NCI-H510A (cell line): ENCODE results near the gene POLE.

Experiments
- DNase-seq: peaks from one replicate; lab custom pipeline; 2025; lab: John Stamatoyannopoulos, UW

The POLE gene

DNA sequence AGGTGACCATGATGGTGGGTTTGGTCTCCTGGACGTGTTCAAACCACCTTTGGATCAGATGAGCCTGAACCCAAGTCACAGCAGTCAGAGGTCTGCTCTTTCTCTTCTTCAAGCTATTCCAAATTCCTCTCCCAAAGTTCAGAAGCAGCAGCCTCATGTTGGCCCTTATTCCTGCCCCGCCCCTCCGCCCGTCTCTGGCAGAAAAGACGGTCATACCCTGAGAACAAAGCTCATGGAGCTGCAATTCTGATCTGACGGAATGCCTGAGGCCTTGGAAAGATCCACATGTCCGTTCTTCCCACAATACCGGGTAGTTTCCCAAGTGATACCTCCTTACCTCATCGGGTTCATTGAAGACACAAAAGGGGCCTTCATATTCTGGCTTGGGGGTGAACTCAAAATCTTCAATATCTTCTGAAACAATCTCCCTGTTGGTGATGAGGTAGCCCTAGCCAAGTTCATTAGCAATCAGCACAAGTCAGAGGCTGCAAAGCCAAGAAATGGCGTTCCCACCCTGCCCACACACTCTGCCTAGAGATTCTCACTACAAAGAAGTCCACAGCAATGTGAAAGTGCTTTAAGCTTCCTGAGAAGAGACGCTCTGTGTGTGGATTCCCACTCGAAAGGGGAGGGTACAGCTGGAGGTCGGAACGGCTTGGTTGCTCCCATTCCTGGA lies 11.2 kb downstream of the POLE start:
- no peak for DNase-seq

DNA sequence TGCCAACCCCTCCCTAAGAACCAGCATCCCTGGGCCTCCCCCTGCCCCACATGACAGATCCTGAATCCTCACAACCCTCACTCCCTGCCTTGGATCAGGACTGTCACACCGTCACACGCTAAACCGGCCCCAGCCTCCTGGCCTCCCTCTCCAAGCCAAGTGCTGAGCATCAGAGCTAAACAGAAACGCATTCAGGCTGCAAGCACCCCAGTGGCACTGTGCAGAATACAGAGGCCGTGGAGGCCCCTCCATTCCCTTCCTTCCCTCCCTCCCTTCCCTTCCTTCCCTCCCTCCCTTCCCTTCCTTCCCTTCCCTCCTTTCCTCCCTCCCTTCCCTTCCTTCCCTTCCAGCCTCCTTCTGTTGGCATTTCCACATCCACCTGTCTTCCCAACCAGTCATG lies 12.6 kb downstream of the POLE start:
- no peak for DNase-seq

GRCh38 chr12:132673288-132674179 lies 13.6 kb downstream of the POLE start:
- DNase-seq = no peak

- DNase-seq = no peak
Measured at GRCh38 chr12:132672678-132673077, 14.5 kb downstream of the POLE start.

DNA sequence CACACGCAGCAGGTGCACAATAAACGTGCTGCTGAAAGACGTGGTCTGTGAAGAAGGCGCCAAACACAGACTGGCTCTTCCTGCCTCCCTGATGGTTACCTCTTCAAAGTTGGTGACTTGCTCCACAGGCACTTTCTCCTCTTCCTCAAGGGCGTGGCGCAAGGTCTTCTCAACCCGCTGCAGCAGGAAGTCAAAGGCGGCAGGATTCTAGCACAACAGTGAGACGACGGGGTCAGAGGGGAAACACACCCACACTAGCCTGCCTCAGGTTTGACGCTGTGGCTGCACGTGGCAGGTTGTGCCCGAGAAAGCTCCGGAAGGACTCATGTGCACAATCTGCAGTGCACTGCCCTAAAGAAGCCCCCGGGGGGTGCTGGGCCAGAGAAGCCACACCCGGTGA lies 15.0 kb downstream of the POLE start:
- no peak for DNase-seq

- DNase-seq = no peak
Measured at GRCh38 chr12:132669166-132669879, 17.8 kb downstream of the POLE start.

- no peak for DNase-seq
Measured at GRCh38 chr12:132668191-132669088, 18.7 kb downstream of the POLE start.

DNA sequence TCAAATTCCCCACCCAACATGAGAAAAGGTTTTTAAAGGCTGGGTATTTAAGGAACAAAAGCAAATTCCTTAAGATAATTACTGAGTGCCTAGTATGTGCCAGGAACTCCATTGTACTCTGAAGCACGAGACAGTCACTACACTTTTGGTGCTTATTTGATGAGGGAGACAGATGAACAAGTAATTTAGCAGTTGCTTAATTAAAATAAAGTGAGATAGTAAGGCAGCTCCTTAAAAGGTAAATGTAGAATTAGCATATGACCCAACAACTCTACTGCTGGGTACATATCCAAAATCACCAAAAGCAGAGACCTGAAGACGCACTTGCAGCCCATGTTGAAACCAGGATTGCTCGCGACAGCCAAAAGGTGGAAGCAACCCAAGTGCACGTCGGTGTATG lies 21.3 kb downstream of the POLE start:
- DNase-seq = no peak

GRCh38 chr12:132665149-132665491 lies 22.0 kb downstream of the POLE start:
- DNase-seq = no peak

DNA sequence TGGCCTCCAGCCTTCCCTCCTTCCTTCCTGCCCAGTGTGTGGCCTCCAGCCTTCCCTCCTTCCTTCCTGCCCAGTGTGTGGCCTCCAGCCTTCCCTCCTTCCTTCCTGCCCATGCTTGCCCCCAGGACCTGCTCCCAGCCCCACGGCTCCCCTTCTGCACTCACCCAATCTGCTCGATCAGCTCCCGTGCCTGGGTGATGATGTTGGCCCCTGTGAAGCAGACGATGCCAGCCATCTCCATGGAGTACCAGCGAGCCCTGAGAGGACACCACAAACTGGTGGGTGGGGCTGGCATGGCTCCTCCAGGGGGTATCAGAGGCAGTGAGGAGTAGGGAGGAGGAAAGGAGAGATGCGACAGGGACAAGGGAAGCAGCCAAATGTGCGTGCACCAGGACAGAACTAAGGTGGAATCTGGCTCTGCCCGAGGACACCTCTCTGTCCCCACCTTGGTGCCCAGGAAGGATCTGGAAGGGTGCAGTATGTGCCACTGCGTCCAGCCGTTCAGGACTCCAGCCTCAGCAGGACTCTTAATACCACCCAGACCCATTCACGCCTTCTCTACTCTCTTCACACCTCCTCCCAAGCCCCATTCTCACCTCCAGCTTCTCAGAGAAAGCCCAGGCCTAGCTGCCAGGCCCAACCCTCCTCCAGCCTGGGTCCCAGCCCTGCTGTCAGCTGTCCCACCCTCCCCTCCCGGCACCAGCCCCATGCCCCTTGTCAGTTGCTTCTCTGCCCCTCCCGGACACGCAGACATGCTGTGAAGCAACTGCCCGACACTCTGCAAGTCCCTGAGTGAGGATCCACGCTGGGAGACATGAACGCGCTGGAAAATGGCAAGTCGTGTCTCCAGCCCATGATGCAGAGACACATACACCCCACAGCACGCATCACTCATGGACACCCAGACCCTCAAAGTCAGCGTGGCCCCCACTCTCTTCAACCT lies 22.7 kb downstream of the POLE start:
- DNase-seq = no peak

DNA sequence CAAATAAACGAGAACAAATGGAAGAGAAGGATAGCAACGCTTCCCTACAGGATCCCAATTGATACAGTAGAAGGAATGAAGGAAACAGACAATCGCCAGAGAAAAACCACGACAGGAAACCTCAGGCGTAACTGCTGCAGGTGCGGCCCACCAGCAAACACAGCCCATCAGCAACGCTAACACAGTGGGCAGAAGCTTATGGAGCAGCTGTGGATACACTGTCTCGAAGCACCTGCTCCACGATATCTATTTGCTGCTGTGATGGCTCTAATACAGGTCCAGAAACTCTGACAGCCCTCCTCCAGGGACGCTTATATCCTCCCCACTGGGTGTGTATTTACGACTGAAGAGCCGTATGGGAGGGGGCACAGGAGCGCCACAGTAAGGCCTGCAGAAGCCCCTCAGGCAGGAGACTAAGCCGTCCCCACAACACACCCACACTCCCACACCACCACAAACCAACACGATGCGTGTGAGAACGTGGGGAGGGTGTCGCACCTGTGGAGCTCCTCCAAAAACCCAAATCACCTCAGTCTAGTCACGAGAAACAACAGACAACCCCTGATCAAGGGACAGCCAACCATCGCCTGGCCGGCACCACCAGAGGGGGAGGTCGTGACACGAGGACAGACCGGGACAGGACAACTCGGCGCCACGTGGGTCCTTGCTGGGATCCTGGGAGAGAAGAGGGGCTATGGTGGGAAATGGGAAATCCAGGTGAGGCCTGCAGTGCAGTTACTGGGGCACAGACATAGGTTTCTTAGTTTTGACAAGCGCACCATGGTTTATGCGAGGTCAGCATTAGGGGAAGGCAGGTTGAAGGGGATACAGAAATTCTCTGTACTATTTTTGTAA lies 24.0 kb downstream of the POLE start:
- DNase-seq = no peak

DNA sequence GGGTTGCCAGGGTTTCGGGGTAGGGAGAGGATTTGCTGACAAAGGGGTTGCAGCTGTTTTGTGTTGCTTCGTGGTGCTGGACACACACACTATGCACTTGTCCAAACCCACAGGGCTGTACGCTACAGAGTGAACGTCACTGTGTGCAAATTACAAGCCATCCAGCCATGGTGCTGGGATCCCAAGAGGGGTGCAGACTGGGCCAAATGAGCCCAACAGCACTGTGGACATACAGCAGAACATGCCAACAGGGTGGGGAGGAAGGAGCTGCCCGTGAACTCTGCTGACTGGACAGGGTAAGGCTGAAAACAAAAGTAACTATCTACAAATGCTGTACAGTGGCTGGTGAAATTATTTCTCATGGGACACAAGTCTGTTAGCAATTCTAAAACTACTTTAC lies 25.2 kb downstream of the POLE start:
- no peak for DNase-seq

DNA sequence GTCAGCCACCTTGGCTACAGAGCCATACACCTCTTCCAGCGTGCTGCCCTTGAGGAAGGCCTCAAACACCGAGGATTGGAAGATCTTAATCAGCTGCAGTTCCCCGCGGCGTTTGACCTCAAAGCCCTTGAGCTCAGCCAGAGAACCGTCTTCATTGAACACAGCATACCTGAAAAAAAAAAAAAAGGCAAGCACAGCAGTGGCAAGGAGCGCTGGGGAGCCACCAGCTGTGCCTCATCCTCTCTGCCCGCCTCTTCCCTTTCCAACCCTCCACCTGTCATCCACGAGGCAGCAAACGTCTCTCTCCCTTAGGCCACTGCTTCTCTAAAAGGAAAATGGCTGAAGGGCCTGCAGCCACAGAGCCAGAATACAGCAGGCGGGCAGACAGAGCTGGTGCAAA lies 26.1 kb downstream of the POLE start:
- no peak for DNase-seq

- DNase-seq = no peak
Measured at GRCh38 chr12:132660052-132660451, 27.1 kb downstream of the POLE start.

DNA sequence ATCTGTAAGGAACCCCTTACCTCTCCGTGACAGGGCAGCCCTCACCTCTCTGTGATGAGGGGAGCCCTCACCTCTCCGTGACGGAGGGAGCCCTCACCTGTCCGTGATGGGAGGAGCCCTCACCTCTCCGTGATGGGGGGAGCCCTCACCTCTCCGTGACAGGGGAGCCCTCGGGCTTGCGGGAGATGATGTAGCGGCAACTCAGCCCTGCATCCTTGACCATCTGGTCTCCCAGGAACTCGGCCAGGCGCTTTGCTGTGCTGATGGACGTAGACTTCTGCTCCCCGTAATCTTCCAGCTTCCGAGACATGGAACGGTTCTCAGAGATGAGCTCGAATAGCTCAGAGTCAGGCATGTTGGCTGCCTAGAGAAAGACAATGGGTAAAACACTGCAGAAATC lies 28.0 kb downstream of the POLE start:
- no peak for DNase-seq

- DNase-seq = no peak
Measured at GRCh38 chr12:132658149-132658894, 28.8 kb downstream of the POLE start.

DNA sequence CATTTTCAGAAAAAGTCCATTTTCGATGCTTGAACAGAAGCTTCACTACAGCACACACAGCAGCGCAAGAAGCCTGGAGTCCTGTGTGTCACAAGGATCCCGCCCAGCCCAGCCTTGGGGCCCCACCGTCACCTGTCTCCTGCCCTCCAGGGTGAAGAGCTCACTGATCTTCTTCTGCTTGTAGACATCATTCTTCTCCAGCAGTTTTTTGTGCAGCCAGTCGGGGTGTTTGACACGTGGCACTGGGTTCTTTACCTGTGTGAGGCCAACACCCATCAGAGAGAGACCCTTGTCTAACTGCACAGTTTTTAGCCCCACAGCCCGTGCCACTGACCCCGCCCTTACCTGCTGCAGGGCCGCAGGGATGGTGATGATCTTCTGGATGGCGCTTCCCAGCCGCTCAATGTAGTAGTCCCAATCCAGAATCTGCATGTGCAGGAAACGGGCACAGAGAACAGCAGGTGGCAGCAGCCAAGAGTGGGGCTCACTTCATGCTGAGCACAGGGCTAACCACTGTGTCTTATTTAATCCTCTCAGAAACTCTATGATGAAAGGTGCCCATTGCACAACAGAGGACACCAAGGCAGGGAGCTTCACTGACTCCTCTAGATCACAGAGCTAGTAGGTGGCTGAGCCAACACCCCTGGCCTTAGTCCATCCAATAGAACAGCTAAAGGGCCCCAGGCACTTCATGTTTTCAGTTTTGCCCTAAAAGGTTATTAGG lies 30.0 kb downstream of the POLE start:
- DNase-seq = no peak

GRCh38 chr12:132653567-132654290 lies 33.4 kb downstream of the POLE start:
- DNase-seq = no peak
